Muscle layer of duodenum (tissue), 2 donors: Measurements from ENCODE around the gene YTHDC1.
A peak's percentile ranks its signal among the peaks of the same experiment; 100 is the strongest.

ENCODE experiments used
- H3K27ac ChIP-seq: one replicate; pipeline ENCODE4 v1.7.0; 2013; ENCODE audit warnings: mild to moderate bottlenecking, low read length
- H3K27me3 ChIP-seq: one replicate; pipeline ENCODE4 v1.7.0; 2013; ENCODE audit warnings: low read depth, mild to moderate bottlenecking, control low read depth, low read length
- H3K36me3 ChIP-seq, 2 donors: one replicate each; pipeline ENCODE4 v1.7.0; 2013; ENCODE audit warnings: low read length in 2 of 2, control low read depth in 1 of 2, mild to moderate bottlenecking in 1 of 2; ENCODE audit not compliant: insufficient read depth in 2 of 2, control insufficient read depth in 1 of 2
- H3K4me1 ChIP-seq, 2 donors: one replicate each; pipeline ENCODE4 v1.7.0; 2013; ENCODE audit warnings: low read length in 2 of 2, mild to moderate bottlenecking in 2 of 2, control low read depth in 1 of 2, moderate library complexity in 1 of 2; ENCODE audit not compliant: insufficient read depth in 2 of 2, control insufficient read depth in 1 of 2
- H3K4me3 ChIP-seq, 2 donors: one replicate each; pipeline ENCODE4 v1.7.0; 2013; ENCODE audit warnings: low read length in 2 of 2, low read depth in 1 of 2, mild to moderate bottlenecking in 1 of 2
- H3K9me3 ChIP-seq, 2 donors: one replicate each; pipeline ENCODE4 v1.7.0; 2013; ENCODE audit warnings: low read length in 2 of 2, control low read depth in 1 of 2, mild to moderate bottlenecking in 1 of 2; ENCODE audit not compliant: control insufficient read depth in 1 of 2
- donor health status: healthy.

Gene YTHDC1

DNA sequence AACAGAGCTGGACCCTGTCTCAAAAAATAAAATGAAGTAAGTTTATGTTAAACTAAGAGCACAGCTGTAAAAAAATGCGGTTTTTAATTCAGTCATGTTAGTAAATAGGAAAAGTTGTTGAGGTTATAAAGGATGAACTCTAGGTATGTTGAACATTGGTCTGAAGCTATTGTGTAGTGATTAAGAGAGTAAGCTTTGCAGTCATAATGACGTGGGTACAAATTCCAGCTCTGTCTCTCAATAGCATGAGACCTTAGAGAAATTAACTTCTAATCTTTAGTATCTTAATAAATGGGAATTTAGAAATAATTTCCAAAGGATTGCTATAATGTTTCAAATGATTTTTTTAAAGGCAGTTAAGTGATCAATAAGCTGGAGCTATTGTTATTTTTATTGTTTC lies 2.9 kb upstream of the YTHDC1 start:
- Histone ChIP-seq H3K9me3 (no peaks in the 10 kb centered on the region), H3K27ac (no peak overlapping the region), H3K27me3 (no peaks in the 10 kb centered on the region), H3K36me3 (peaks cover 0 to 4% of the 10 kb centered on the region in 2 donors), H3K4me1 (peaks cover 0 to 7% of the 10 kb centered on the region in 2 donors), H3K4me3 (no peak overlapping the region)

DNA sequence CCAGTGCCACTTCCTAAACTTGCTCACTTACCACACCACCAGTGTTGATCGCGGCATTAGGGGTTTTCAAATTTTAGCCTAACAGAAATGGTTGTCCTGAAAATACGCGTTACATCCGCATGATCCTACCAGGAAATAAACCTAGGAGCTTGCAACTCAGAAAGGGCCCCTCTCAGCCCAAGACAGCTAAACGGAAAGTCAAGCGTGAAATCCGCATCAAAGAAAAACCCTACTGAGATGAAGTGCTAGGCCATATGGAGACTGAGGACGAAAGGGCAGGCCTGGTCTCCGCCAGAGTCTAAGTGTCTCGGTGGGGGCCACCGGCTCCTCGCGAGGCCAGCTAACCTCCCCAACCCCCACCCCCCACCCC lies 626 bp downstream of the YTHDC1 start:
- peak overlapping the region; percentile 97 for H3K27ac ChIP-seq
- peak overlapping the region; percentile 77 to 92 for H3K4me3 ChIP-seq
- H3K9me3 ChIP-seq: no peaks in the 10 kb centered on the region
- peaks cover 6 to 32% of the 10 kb centered on the region in 2 donors for H3K4me1 ChIP-seq
- H3K36me3 ChIP-seq: peaks cover 0 to 4% of the 10 kb centered on the region in 2 donors
- no peaks in the 10 kb centered on the region for H3K27me3 ChIP-seq

DNA sequence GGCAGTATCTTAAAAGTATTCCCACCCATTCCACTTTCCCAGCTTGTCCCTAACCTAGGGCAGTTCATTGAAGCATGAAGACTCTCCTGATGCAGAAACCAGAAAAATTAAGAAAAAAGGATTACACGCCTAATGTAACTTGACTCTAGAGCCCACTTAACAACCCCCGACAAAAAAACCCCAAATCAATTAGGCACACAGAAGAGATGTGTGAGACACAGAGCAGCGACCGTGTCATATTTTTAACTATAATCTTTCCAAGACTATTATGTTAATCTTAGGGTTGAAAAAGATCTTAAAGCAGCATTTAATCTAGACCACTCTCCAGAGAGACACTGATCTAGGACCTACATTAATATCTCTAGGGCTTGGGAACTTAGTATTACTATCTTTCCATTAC lies 1.3 kb downstream of the YTHDC1 start:
- H3K36me3 ChIP-seq: peaks cover 0 to 4% of the 10 kb centered on the region in 2 donors
- H3K27ac ChIP-seq: peak overlapping the region; percentile 97
- H3K27me3 ChIP-seq: no peaks in the 10 kb centered on the region
- H3K9me3 ChIP-seq: no peaks in the 10 kb centered on the region
- H3K4me3 ChIP-seq: peak overlapping the region; percentile 77 to 92
- H3K4me1 ChIP-seq: peaks cover 6 to 38% of the 10 kb centered on the region in 2 donors

DNA sequence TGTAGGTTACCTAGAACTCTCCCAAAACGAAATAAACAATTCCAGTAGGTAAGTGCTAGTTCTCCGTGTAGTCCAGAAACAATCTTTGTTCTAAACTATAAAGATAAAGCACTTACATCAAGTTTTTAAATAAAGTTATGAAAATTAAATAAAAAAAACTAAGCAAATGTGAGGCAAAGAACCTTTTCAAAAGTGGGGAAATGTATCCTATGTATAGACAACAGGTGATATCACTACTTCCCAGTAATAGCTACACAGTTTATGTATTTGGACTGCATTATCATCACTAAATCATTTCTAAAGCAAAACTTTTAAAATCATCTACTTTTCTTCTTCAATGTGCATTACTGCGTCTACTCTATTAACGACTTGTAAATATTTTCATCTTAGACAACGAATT lies 2.0 kb downstream of the YTHDC1 start:
- no peaks in the 10 kb centered on the region for H3K27me3 ChIP-seq
- peaks cover 6 to 41% of the 10 kb centered on the region in 2 donors for H3K4me1 ChIP-seq
- no peaks in the 10 kb centered on the region for H3K9me3 ChIP-seq
- H3K36me3 ChIP-seq: peaks cover 0 to 4% of the 10 kb centered on the region in 2 donors
- H3K27ac ChIP-seq: no peak overlapping the region
- peak overlapping the region; percentile 77 to 92 for H3K4me3 ChIP-seq

DNA sequence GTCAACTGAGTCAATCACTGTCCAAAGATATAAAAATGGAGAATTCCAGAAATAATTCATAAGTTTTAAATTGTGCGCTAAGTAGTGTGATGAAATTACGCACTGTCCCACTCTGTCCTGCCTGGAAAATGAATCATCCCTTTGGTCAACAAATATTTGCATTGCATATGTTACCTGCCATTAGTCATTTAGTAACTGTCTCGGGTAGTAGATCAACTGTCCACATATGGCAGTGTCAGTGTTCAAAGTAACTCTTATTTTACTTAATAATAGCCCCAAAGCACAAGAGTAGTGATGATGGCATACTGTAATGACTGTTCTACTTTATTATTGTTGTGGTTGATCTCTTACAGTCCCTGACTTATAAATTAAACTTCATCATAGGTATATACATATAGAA lies 3.4 kb downstream of the YTHDC1 start:
- H3K4me3 ChIP-seq: no peak overlapping the region
- H3K4me1 ChIP-seq: peaks cover 13 to 54% of the 10 kb centered on the region in 2 donors
- H3K36me3 ChIP-seq: peaks cover 0 to 4% of the 10 kb centered on the region in 2 donors
- no peaks in the 10 kb centered on the region for H3K27me3 ChIP-seq
- H3K27ac ChIP-seq: no peak overlapping the region
- no peaks in the 10 kb centered on the region for H3K9me3 ChIP-seq

DNA sequence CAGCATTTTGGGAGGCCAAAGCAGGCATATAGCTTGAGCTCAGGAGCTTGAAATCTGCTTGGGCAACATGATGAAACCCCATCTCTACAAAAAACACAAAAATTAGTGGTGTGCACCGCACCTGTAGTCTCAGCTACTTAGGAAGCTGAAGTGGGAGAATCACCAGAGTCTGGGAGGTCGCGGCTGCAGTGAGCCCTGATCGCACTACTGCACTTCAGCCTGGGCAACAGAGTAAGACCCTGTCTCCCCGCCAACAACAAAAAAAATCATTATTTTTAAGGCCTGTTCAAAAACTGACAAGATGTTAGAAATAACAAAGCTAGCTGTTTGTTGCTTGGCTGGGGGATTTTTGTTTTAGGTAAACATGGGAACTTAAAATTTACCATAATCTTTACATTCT lies 5.1 kb downstream of the YTHDC1 start:
- Histone ChIP-seq H3K27me3 (no peaks in the 10 kb centered on the region), H3K27ac (no peak overlapping the region), H3K9me3 (no peaks in the 10 kb centered on the region), H3K36me3 (peaks cover 0 to 3% of the 10 kb centered on the region in 2 donors), H3K4me1 (peaks cover 20 to 66% of the 10 kb centered on the region in 2 donors), H3K4me3 (no peak overlapping the region)

DNA sequence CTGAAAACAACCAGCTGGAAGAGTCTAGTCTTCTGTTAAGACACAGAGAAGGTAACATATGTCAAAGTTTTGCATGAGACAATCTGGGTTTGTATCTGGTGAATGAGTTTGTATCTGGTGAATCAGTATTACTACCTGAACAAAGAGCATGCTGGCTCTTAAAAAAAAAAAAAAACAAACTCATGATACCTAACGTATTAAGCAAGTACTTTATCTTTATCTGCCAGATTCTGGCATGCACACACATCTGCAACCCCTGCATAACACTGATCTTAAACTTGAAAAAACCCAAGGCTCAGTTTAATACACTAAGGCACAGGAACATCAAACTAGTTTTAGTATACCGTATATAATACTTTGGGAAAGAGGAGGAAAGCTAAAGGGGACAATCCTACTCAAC lies 5.8 kb downstream of the YTHDC1 start:
- Histone ChIP-seq H3K4me1 (peaks cover 27 to 74% of the 10 kb centered on the region in 2 donors), H3K27ac (no peak overlapping the region), H3K36me3 (no peaks in the 10 kb centered on the region), H3K4me3 (no peak overlapping the region), H3K27me3 (no peaks in the 10 kb centered on the region), H3K9me3 (no peaks in the 10 kb centered on the region)

DNA sequence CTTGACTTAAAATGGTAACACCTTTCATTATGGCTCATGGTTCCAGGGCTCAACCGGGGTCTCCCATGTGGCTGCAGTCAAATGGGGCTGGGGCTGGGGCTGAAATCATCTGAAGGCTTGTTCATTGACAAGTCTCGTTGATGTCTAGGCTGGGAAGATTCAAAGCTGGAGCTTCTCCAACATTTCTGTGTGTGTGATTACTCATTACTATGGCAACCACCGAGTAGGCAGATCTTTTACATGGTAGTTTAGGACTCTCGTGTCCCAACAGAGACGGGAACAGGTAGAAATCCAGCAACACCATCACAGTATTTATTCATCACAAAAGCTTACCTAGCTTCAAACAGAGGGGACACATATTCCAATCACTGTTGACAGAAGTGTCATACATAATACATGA lies 7.8 kb downstream of the YTHDC1 start:
- Histone ChIP-seq H3K9me3 (no peaks in the 10 kb centered on the region), H3K27ac (no peak overlapping the region), H3K4me3 (no peak overlapping the region), H3K4me1 (peaks cover 25 to 79% of the 10 kb centered on the region in 2 donors), H3K27me3 (no peaks in the 10 kb centered on the region), H3K36me3 (peaks cover 5% of the 10 kb centered on the region in 2 donors)

DNA sequence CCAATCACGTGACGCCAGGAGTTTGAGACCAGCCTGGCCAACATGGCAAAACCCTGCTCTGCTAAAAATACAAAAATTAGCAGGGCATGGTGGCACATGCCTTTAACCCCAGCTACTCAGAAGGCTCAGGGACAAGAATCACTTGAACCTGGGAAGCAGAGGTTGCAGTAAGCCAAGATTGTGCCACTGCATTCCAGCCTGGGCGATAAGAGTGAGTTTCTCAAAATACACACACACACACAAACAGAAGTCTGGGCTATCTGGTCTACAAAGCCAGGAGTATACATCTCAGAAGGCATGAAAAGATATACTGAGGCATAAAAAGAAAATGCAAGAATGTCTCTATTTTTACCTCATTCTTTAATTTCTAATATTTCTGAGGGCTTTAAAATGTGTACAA lies 11.3 kb downstream of the YTHDC1 start:
- Histone ChIP-seq H3K4me3 (no peak overlapping the region), H3K27ac (no peak overlapping the region), H3K36me3 (peaks cover 17 to 26% of the 10 kb centered on the region in 2 donors), H3K9me3 (no peaks in the 10 kb centered on the region), H3K4me1 (peaks cover 22 to 52% of the 10 kb centered on the region in 2 donors), H3K27me3 (no peaks in the 10 kb centered on the region)

DNA sequence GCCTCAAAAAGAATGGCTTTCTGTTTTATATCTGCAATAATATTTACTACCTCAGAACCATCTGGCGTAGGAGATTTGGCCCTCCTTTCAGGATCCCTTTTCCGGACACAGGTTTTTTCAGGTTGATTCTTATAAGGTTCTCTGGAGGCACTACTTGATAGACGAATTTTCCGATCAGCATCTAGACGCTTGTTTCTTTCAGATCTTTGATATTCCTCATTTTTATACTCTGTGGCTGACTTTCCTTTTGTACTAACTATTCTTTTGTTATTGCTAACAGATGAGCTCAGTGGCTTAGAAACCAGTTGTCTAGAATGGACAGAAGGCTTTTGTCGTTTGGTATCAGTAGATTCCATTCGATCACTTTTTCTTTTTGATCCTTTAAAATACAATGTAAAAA lies 12.4 kb downstream of the YTHDC1 start:
- no peaks in the 10 kb centered on the region for H3K9me3 ChIP-seq
- no peaks in the 10 kb centered on the region for H3K27me3 ChIP-seq
- peaks cover 22 to 45% of the 10 kb centered on the region in 2 donors for H3K4me1 ChIP-seq
- H3K27ac ChIP-seq: no peak overlapping the region
- H3K36me3 ChIP-seq: peaks cover 19 to 33% of the 10 kb centered on the region in 2 donors
- H3K4me3 ChIP-seq: no peak overlapping the region

DNA sequence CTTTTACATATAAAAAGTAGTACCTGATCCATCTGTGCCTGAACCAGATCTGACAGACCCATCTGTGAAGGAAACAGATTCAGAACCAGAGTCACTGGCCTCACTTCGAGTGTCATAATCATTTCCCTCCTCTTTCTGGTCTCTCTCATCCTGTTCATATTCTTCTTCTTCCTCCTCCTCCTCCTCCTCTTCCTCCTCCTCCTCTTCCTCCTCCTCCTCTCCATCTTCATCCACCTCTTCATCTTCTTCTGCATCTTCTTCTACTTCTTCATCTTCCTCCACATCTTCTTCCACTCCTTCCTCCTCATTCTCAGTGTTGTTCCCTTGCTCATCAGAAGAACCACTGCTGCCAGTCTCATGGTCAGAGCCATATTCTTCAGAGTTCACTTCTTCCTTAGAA lies 12.9 kb downstream of the YTHDC1 start:
- peaks cover 18 to 41% of the 10 kb centered on the region in 2 donors for H3K4me1 ChIP-seq
- H3K9me3 ChIP-seq: no peaks in the 10 kb centered on the region
- no peaks in the 10 kb centered on the region for H3K27me3 ChIP-seq
- no peak overlapping the region for H3K4me3 ChIP-seq
- H3K27ac ChIP-seq: no peak overlapping the region
- peaks cover 24 to 38% of the 10 kb centered on the region in 2 donors for H3K36me3 ChIP-seq

DNA sequence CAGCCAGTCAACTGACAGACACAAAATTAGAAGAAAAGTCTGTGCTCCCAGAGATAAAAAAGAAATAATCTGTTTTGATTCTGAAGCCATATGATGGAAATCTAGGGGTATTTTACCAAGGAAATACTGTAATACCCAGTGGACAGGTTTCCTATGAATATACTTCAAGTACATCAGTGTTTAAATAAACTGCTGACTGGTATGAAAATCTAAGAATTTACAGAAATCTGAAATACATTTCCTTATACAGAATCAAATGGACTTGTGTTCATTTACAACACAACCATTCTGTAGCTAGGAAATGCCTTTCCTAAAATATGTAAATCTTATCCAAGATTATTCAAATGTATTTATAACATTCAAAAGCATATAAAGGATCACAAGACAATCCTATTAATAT lies 13.4 kb downstream of the YTHDC1 start:
- H3K27ac ChIP-seq: no peak overlapping the region
- no peak overlapping the region for H3K4me3 ChIP-seq
- peaks cover 29 to 43% of the 10 kb centered on the region in 2 donors for H3K36me3 ChIP-seq
- H3K4me1 ChIP-seq: peaks cover 15 to 36% of the 10 kb centered on the region in 2 donors
- H3K27me3 ChIP-seq: no peaks in the 10 kb centered on the region
- H3K9me3 ChIP-seq: no peaks in the 10 kb centered on the region
